Stimulated activated CD4-positive, alpha-beta T cell treated with anti-CD3 and anti-CD28 coated beads, TNF-alpha, amount 100 ng/mL, for 24 hours (primary cell): ENCODE measurements around the gene BCL11A.
A peak's percentile ranks its signal among the peaks of the same experiment; 100 is the strongest.

Source experiments
- DNase-seq, 3 experiments: peaks; one replicate each; pipeline ENCODE4 v3.0.0-alpha.2; 2020; ENCODE audit warnings: low read depth in 3 of 3

BCL11A gene

GRCh38 chr2:60559880-60560279 is 6.4 kb upstream of the BCL11A start:
- DNase-seq: no peak

- no peak for DNase-seq
These were observed 5.1 kb upstream of the BCL11A start for GRCh38 chr2:60558536-60558935.

GRCh38 chr2:60557486-60557864 is 4.0 kb upstream of the BCL11A start:
- no peak for DNase-seq

- no peak for DNase-seq
These were observed 3.4 kb upstream of the BCL11A start for GRCh38 chr2:60556576-60557485.

- no peak for DNase-seq
These were observed 2.7 kb upstream of the BCL11A start for GRCh38 chr2:60556175-60556574.

- no peak for DNase-seq
These were observed 2.3 kb upstream of the BCL11A start for GRCh38 chr2:60555783-60556139.

- DNase-seq: peak in 2 of 3 experiments; percentile 28 to 57
These were observed 1.8 kb upstream of the BCL11A start for GRCh38 chr2:60555066-60555782.

GRCh38 chr2:60554646-60555065 is 1.2 kb upstream of the BCL11A start:
- DNase-seq: no peak

GRCh38 chr2:60554074-60554645 is 706 bp upstream of the BCL11A start:
- DNase-seq: no peak

- no peak for DNase-seq
These were observed 481 bp downstream of the BCL11A start for GRCh38 chr2:60552851-60553494.

GRCh38 chr2:60552078-60552850 is 1.2 kb downstream of the BCL11A start:
- DNase-seq: no peak

GRCh38 chr2:60551240-60552077 is 2.0 kb downstream of the BCL11A start:
- no peak for DNase-seq

GRCh38 chr2:60550984-60551239 is 2.5 kb downstream of the BCL11A start:
- DNase-seq: no peak

GRCh38 chr2:60550178-60550983 is 3.1 kb downstream of the BCL11A start:
- DNase-seq: no peak

- DNase-seq: no peak
These were observed 3.6 kb downstream of the BCL11A start for GRCh38 chr2:60549928-60550177.

GRCh38 chr2:60549238-60549927 is 4.1 kb downstream of the BCL11A start:
- no peak for DNase-seq

GRCh38 chr2:60548845-60549237 is 4.6 kb downstream of the BCL11A start:
- DNase-seq: no peak

- DNase-seq: no peak
These were observed 5.1 kb downstream of the BCL11A start for GRCh38 chr2:60548311-60548710.

GRCh38 chr2:60547841-60548240 is 5.6 kb downstream of the BCL11A start:
- DNase-seq: no peak
